PC-3 (cell line): Measurements from ENCODE around the gene ARHGEF25. TPM values are rescaled to one million over a fixed set of nuclear protein-coding genes. Genes with fewer than 3 reads are reported as not detected.
A peak's percentile ranks its signal among the peaks of the same experiment; 100 is the strongest.

Experiments used
- ATAC-seq: fragments of 200-7000 bp; cut with Tn5 transposase; 2 replicates; pipeline ENCODE4 v1.9.1; 2020; ENCODE audit warnings: mild to moderate bottlenecking, moderate library complexity
- BruUV-seq: library from RNA; stranded (reverse); fragments of 400-500 nt; replicated peaks from 2 replicates; lab custom pipeline; 2021; lab: Mats Ljungman, UMichigan
- CTCF ChIA-PET: fragments of 300-600 bp; sonication (Branson Sonifier 250); formaldehyde crosslinking; loops from one replicate; lab custom pipeline; 2022; ENCODE audit warnings: antibody characterized with exemption; lab: Charles Lee
- POLR2A ChIA-PET: fragments of 300-600 bp; sonication (Branson Sonifier 250); formaldehyde crosslinking; loops from one replicate; lab custom pipeline; 2022; ENCODE audit warnings: antibody characterized with exemption; ENCODE audit not compliant: unreplicated experiment; lab: Charles Lee
- DNase-seq: peaks from one replicate; pipeline ENCODE4 v3.0.0-alpha.2; 2015
- H2AFZ ChIP-seq: fragments of 300-600 bp; sonication (generic); 2 replicates; pipeline ENCODE4 v1.6.0; 2016; ENCODE audit warnings: antibody characterized with exemption, low read length
- H3F3A ChIP-seq: fragments of 300-600 bp; sonication (generic); one replicate; pipeline ENCODE4 v1.6.0; 2017; ENCODE audit warnings: antibody characterized with exemption, low read length, control low read depth, mild to moderate bottlenecking; ENCODE audit not compliant: unreplicated experiment
- H3K27ac ChIP-seq: fragments of 300-600 bp; sonication (generic); 2 replicates; pipeline ENCODE4 v1.5.1; 2016; ENCODE audit warnings: mild to moderate bottlenecking, low read length
- H3K27me3 ChIP-seq: fragments of 300-600 bp; sonication (generic); 2 replicates; pipeline ENCODE4 v1.6.1; 2016; ENCODE audit warnings: low read length, mixed read lengths
- H3K36me3 ChIP-seq: fragments of 300-600 bp; sonication (generic); 2 replicates; pipeline ENCODE4 v1.6.1; 2016; ENCODE audit warnings: low read depth, mixed run types, low read length, mixed read lengths
- H3K4me1 ChIP-seq: fragments of 300-600 bp; sonication (generic); 2 replicates; pipeline ENCODE4 v1.5.1; 2016; ENCODE audit warnings: low read length; ENCODE audit not compliant: insufficient read depth
- H3K4me2 ChIP-seq: fragments of 300-600 bp; sonication (generic); 2 replicates; pipeline ENCODE4 v1.6.0; 2016; ENCODE audit warnings: low read length
- H3K4me3 ChIP-seq: fragments of 300-600 bp; sonication (generic); 2 replicates; pipeline ENCODE4 v1.5.1; 2016; ENCODE audit warnings: mild to moderate bottlenecking, low read length, mixed read lengths
- H3K79me2 ChIP-seq: fragments of 300-600 bp; sonication (generic); 2 replicates; pipeline ENCODE4 v1.6.1; 2017; ENCODE audit warnings: low read length, mixed read lengths
- H3K9ac ChIP-seq: fragments of 300-600 bp; sonication (generic); 2 replicates; pipeline ENCODE4 v1.6.0; 2016; ENCODE audit warnings: mild to moderate bottlenecking, low read length
- H3K9me2 ChIP-seq: fragments of 300-600 bp; sonication (generic); replicated peaks from 2 replicates; pipeline ENCODE4 v1.6.1; 2016; ENCODE audit warnings: mixed run types, low read length, mixed read lengths
- H3K9me3 ChIP-seq: fragments of 300-600 bp; sonication (generic); 2 replicates; pipeline ENCODE4 v1.6.1; 2016; ENCODE audit warnings: low read length, mixed read lengths
- H4K20me1 ChIP-seq: fragments of 300-600 bp; sonication (generic); 2 replicates; pipeline ENCODE4 v1.6.1; 2016; ENCODE audit warnings: low read length, mixed read lengths
- CTCF ChIP-seq: fragments of 300-600 bp; sonication (generic); conservative IDR thresholded peaks from 2 replicates; pipeline ENCODE4 v1.5.1; 2017; ENCODE audit warnings: antibody characterized with exemption, low read depth, mild to moderate bottlenecking, low read length
- EZH2 ChIP-seq: fragments of 300-600 bp; sonication (generic); IDR thresholded peaks from one replicate; pipeline ENCODE4 v1.6.1; 2017; ENCODE audit warnings: antibody characterized with exemption, mild to moderate bottlenecking, low read length; ENCODE audit not compliant: unreplicated experiment
- EZH2phosphoT487 ChIP-seq: fragments of 300-600 bp; sonication (generic); IDR thresholded peaks from 2 replicates; pipeline ENCODE4 v1.6.1; 2018; ENCODE audit warnings: mild to moderate bottlenecking, antibody characterized with exemption, low read length, borderline replicate concordance
- intact Hi-C: fragments of 100-400 bp; cut with micrococcal nuclease; formaldehyde crosslinking; loops from 2 replicates; pipeline ENCODE4 v1.9.0; 2023
- total RNA-seq: library from RNA; depleted of rRNA; stranded (reverse); fragments of >200 nt; gene quantifications from 2 replicates; pipeline ENCODE4 v1.2.3, GENCODE V29; 2014

ARHGEF25 gene
- total RNA-seq, 1 experiment from 2014 or later, result 10.0 TPM

DNA sequence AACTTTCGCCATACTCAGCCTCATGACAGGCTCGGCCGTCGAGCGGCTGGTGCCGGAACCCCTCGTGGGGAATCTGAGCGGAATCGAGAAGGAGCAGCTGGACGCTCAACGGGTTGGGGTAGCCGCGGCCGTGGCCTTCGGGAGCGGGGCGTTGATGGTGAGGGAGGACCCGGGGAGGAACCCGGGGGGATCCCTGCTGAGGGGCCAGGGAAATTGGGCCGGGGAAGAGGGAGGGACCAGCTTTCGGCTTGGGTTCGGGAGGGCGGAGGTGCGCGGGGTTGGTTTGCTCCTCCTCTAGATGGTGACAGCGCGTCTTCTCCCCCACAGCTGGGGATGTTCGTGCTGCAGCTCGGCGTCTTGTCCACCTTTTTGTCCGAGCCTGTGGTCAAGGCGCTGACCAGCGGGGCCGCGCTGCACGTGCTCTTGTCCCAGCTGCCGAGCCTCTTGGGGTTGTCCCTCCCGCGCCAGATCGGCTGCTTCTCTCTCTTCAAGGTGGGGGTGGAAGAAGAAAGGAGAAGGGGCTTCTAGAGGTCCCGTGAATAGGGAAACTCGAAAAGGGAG lies 9.8 kb downstream of the ARHGEF25 start:
- intact Hi-C loops, result loop anchor here (1.0 kb wide), 1 partner anchor 38 kb away; no protein-coding TSS in a partner anchor

GRCh38 chr12:57621497-57622292 lies 10.5 kb downstream of the ARHGEF25 start:
- peak; percentile 90 for ATAC-seq
- no peak overlapping the region for H3K27ac ChIP-seq
- ChIA-PET CTCF (interaction anchor here (1.0 kb wide), 1 partner anchor 40 kb away, joined by 4 read pairs; no protein-coding TSS in a partner anchor), POLR2A (no interaction called here)
- peaks cover 15% of the 10 kb centered on the region for H3K27me3 ChIP-seq
- H3K4me1 ChIP-seq, result no peaks in the 10 kb centered on the region
- H3K9ac ChIP-seq, result no peak overlapping the region
- H3K9me2 ChIP-seq, result no peaks in the 10 kb centered on the region
- DNase-seq, result peak; percentile 44
- BruUV-seq, result no TSS peak
- H3K79me2 ChIP-seq, result no peaks in the 10 kb centered on the region
- no peaks in the 10 kb centered on the region for H3F3A ChIP-seq
- no peaks in the 10 kb centered on the region for H3K36me3 ChIP-seq
- peak overlapping the region; percentile 77 for H3K4me2 ChIP-seq
- H2AFZ ChIP-seq, result peak overlapping the region; percentile 52; the same call in 1 of the 2 replicates
- H3K4me3 ChIP-seq, result no peak overlapping the region
- intact Hi-C loops, result loop anchor here (1.0 kb wide), 1 partner anchor 38 kb away; no protein-coding TSS in a partner anchor
- no peaks in the 10 kb centered on the region for H3K9me3 ChIP-seq
- H4K20me1 ChIP-seq, result no peaks in the 10 kb centered on the region
- TF ChIP-seq EZH2phosphoT487 (no peak), EZH2 (no peak), CTCF (peak; percentile 93)

More for the DNA sequence above, 9.8 kb downstream of the ARHGEF25 start:
- H3K79me2 ChIP-seq, result no peaks in the 10 kb centered on the region
- H3K9me2 ChIP-seq, result no peaks in the 10 kb centered on the region
- no peaks in the 10 kb centered on the region for H3K36me3 ChIP-seq
- no peak overlapping the region for H3K4me3 ChIP-seq
- no peak overlapping the region for H3K9ac ChIP-seq
- POLR2A ChIA-PET, result no interaction called here
- no peaks in the 10 kb centered on the region for H3K4me1 ChIP-seq
- TF ChIP-seq CTCF (no peak), EZH2phosphoT487 (no peak), EZH2 (no peak)
- no peak overlapping the region for H3K27ac ChIP-seq
- CTCF ChIA-PET, result interaction anchor here (0.6 to 0.8 kb wide), 2 partner anchors 28 to 36 kb away, joined by 3 to 4 read pairs; no protein-coding TSS in a partner anchor
- ATAC-seq (no peak), DNase-seq (no peak)
- no peaks in the 10 kb centered on the region for H3K9me3 ChIP-seq
- H2AFZ ChIP-seq, result no peak overlapping the region
- H3K27me3 ChIP-seq, result peaks cover 15% of the 10 kb centered on the region
- H3K4me2 ChIP-seq, result peak overlapping the region; percentile 77
- no TSS peak for BruUV-seq
- no peaks in the 10 kb centered on the region for H3F3A ChIP-seq
- no peaks in the 10 kb centered on the region for H4K20me1 ChIP-seq
